Measurements from ENCODE around the gene PMPCA. TPM values are rescaled to one million over a fixed set of nuclear protein-coding genes. Genes with fewer than 3 reads are reported as not detected.

The PMPCA gene
- total and polyA plus RNA-seq, 4 donors = 27.0 to 75.6 (median 41.6) TPM

- peaks cover 2 to 38% (median 27%) of the 10 kb centered on the region in 4 donors for H3K4me1 ChIP-seq (ENCODE audit: control insufficient read depth in 4 of 4, insufficient read depth in 4 of 4, low read length in 3 of 4)
- H3K9ac ChIP-seq (ENCODE audit: low read depth in 1 of 2, low read length in 2 of 2) = no peak overlapping the region
- TF ChIP-seq RXRA (IDR thresholded peaks at IDR 0.05) (no peak), FOXA1 (IDR thresholded peaks at IDR 0.05) (no peak), REST (IDR thresholded peaks at IDR 0.05) (no peak), SP1 (IDR thresholded peaks at IDR 0.05) (no peak), FOXA2 (IDR thresholded peaks at IDR 0.05) (no peak), TAF1 (conservative IDR thresholded peaks at IDR 0.05) (no peak), EGR1 (IDR thresholded peaks at IDR 0.05; ENCODE audit: low read depth in 2 of 2) (no peak), HNF4G (IDR thresholded peaks at IDR 0.05) (no peak), HNF4A (conservative IDR thresholded peaks at IDR 0.05) (no peak), CTCF (IDR thresholded peaks at IDR 0.05; ENCODE audit: low read depth, low read length, missing input control) (no peak), GABPA (IDR thresholded peaks at IDR 0.05 in 1 of 2, conservative IDR thresholded peaks at IDR 0.05 in 1 of 2) (no peak), JUND (IDR thresholded peaks at IDR 0.05) (no peak)
- no peak for DNase-seq (ENCODE audit: low spot score)
- 90% methylated on average over 18 of the region's 18 CpGs for WGBS
- H3K27ac ChIP-seq (ENCODE audit: low read depth in 1 of 2, low read length in 2 of 2) = no peak overlapping the region
- H3K9me3 ChIP-seq (ENCODE audit: control insufficient read depth in 4 of 4, low read length in 3 of 4) = no peaks in the 10 kb centered on the region
- no peaks in the 10 kb centered on the region for H3K27me3 ChIP-seq (ENCODE audit: control insufficient read depth in 4 of 4, insufficient read depth in 4 of 4, low read length in 3 of 4)
- peaks cover 2 to 36% (median 7%) of the 10 kb centered on the region in 4 donors for H3K36me3 ChIP-seq (ENCODE audit: control insufficient read depth in 4 of 4, insufficient read depth in 3 of 4, low read depth in 1 of 4, low read length in 3 of 4)
- no peak overlapping the region for H3K4me3 ChIP-seq (ENCODE audit: low read depth in 1 of 3, low read length in 3 of 3)
Measured at GRCh38 chr9:136401173-136401922, 9.1 kb upstream of the PMPCA start.

GRCh38 chr9:136402067-136402466, 8.4 kb upstream of the PMPCA start:
- no peak for TF ChIP-seq GABPA (IDR thresholded peaks at IDR 0.05 in 1 of 2, conservative IDR thresholded peaks at IDR 0.05 in 1 of 2)
- TF ChIP-seq EGR1 (IDR thresholded peaks at IDR 0.05; ENCODE audit: low read depth in 2 of 2) = no peak
- TF ChIP-seq REST (IDR thresholded peaks at IDR 0.05) = no peak
- TF ChIP-seq HNF4G (IDR thresholded peaks at IDR 0.05) = no peak
- TF ChIP-seq NR2F2 (IDR thresholded peaks at IDR 0.05) = no peak
- no peak for TF ChIP-seq ATF3 (IDR thresholded peaks at IDR 0.05)
- TF ChIP-seq YY1 (IDR thresholded peaks at IDR 0.05) = no peak
- 80% methylated on average over 13 of the region's 13 CpGs for WGBS
- Histone ChIP-seq H3K9me3 (ENCODE audit: control insufficient read depth in 4 of 4, low read length in 3 of 4) (no peaks in the 10 kb centered on the region), H3K27me3 (ENCODE audit: control insufficient read depth in 4 of 4, insufficient read depth in 4 of 4, low read length in 3 of 4) (no peaks in the 10 kb centered on the region), H3K27ac (ENCODE audit: low read depth in 1 of 2, low read length in 2 of 2) (no peak overlapping the region), H3K9ac (ENCODE audit: low read depth in 1 of 2, low read length in 2 of 2) (no peak overlapping the region), H3K4me3 (ENCODE audit: low read depth in 1 of 3, low read length in 3 of 3) (no peak overlapping the region), H3K4me1 (ENCODE audit: control insufficient read depth in 4 of 4, insufficient read depth in 4 of 4, low read length in 3 of 4) (peaks cover 0 to 30% (median 20%) of the 10 kb centered on the region in 4 donors), H3K36me3 (ENCODE audit: control insufficient read depth in 4 of 4, insufficient read depth in 3 of 4, low read depth in 1 of 4, low read length in 3 of 4) (peaks cover 5 to 37% (median 10%) of the 10 kb centered on the region in 4 donors)
- DNase-seq (ENCODE audit: low spot score) = no peak

Measured in liver (tissue), 9 donors.